GM18519 (cell line): Measurements from ENCODE around the gene RBM43.

Experiments used
- ATAC-seq: cut with Tn5 transposase; IDR thresholded peaks from one replicate; pipeline ENCODE4 v1.9.1; 2021; ENCODE audit warnings: mild to moderate bottlenecking, moderate library complexity; ENCODE audit not compliant: unreplicated experiment, low FRiP score

The RBM43 gene

GRCh38 chr2:151230627-151231140, 31.0 kb downstream of the RBM43 start:
- ATAC-seq, result no peak

- no peak for ATAC-seq
These were observed 32.7 kb downstream of the RBM43 start for GRCh38 chr2:151228847-151229512.

GRCh38 chr2:151217343-151217742, 44.3 kb downstream of the RBM43 start:
- no peak for ATAC-seq

GRCh38 chr2:151207100-151207499, 54.6 kb downstream of the RBM43 start:
- ATAC-seq, result no peak

GRCh38 chr2:151206446-151206968, 55.2 kb downstream of the RBM43 start:
- ATAC-seq, result no peak

GRCh38 chr2:151205571-151205970, 56.1 kb downstream of the RBM43 start:
- no peak for ATAC-seq

- ATAC-seq, result no peak
These were observed 56.9 kb downstream of the RBM43 start for GRCh38 chr2:151204756-151205155.

- ATAC-seq, result no peak
These were observed 60.8 kb downstream of the RBM43 start for GRCh38 chr2:151200844-151201243.

- no peak for ATAC-seq
These were observed 61.4 kb downstream of the RBM43 start for GRCh38 chr2:151200277-151200676.

- no peak for ATAC-seq
These were observed 63.0 kb downstream of the RBM43 start for GRCh38 chr2:151198645-151199044.
